Measurements from ENCODE around the gene NRF1.

DNA sequence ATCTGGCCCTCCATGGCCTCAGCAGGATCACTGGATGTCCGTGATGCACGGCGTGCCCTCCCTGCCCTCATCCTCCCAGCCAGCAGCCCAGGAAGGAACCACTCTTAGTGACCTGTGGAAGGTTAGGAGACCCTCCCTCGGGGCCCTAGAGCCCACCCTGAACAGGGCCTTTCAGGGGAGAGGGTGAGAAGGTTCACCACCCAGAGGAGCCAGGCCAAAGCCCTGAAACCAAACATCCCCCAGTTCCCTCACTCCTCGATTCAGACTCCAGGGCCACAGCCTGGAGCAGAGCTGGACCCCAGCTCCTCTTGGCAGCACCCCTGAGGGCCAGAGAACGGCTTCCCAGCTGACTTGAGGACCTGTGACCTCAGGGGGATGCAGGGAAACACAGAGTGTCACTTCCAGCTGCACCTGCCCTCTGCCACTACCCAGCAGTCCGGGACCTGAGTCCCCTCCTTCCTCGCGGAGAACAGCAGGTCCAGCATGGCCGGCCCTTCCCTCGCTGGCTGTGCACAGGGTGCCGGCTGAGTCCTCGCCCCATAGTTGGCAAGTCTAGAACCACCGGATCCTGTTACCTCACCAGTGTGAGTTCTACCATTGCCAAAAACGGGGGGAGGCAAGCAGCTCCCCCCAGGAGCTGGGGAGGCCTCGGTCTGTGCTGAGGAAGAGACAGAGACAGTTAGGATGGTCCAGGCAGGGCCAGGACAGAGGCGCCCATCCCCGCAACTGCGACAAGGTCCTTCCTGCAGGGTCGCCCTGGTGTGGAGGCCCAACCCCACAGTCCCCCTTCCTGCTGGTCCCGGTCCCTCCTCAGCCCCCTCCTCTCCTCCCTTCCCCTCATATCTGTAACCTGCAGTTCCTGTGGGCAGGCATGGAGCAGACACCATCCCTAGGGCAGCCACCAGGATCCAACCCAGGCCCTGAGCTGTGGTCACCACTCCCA lies 158.6 kb downstream of the NRF1 start:
- TF ChIP-seq, protein P1, sequence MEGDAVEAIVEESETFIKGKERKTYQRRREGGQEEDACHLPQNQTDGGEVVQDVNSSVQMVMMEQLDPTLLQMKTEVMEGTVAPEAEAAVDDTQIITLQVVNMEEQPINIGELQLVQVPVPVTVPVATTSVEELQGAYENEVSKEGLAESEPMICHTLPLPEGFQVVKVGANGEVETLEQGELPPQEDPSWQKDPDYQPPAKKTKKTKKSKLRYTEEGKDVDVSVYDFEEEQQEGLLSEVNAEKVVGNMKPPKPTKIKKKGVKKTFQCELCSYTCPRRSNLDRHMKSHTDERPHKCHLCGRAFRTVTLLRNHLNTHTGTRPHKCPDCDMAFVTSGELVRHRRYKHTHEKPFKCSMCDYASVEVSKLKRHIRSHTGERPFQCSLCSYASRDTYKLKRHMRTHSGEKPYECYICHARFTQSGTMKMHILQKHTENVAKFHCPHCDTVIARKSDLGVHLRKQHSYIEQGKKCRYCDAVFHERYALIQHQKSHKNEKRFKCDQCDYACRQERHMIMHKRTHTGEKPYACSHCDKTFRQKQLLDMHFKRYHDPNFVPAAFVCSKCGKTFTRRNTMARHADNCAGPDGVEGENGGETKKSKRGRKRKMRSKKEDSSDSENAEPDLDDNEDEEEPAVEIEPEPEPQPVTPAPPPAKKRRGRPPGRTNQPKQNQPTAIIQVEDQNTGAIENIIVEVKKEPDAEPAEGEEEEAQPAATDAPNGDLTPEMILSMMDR (IDR thresholded peaks at IDR 0.05) = no peak
- TF ChIP-seq POLR2A (IDR thresholded peaks at IDR 0.05) (no peak), EP300 (IDR thresholded peaks at IDR 0.05) (no peak)

Measured in ovary (tissue), 3 donors.